GM18507 (cell line): ENCODE results near the gene SCFD2.

ENCODE experiments used
- DNase-seq: peaks from one replicate; pipeline ENCODE4 v3.0.0; 2011; ENCODE audit warnings: low read depth; ENCODE audit not compliant: insufficient read length; ENCODE audit errors: extremely low spot score
- FAIRE-seq: peaks from 2 replicates; lab custom pipeline; 2011; peaks lifted over from hg19 to GRCh38; lab: Jason Lieb, UNC

SCFD2 gene

GRCh38 chr4:52889778-52890520, 475.9 kb downstream of the SCFD2 start:
- FAIRE-seq (no peak), DNase-seq (no peak)

GRCh38 chr4:52889354-52889753, 476.5 kb downstream of the SCFD2 start:
- no peak for DNase-seq

GRCh38 chr4:52884994-52885393, 480.9 kb downstream of the SCFD2 start:
- DNase-seq = no peak
- no peak for FAIRE-seq

More at GRCh38 chr4:52889354-52889753, 476.5 kb downstream of the SCFD2 start:
- no peak for FAIRE-seq

- DNase-seq (no peak), FAIRE-seq (no peak)
Measured at GRCh38 chr4:52883707-52884669, 481.9 kb downstream of the SCFD2 start.

- DNase-seq (no peak), FAIRE-seq (no peak)
Measured at GRCh38 chr4:52883183-52883621, 482.7 kb downstream of the SCFD2 start.

- DNase-seq = no peak
Measured at GRCh38 chr4:52880994-52881393, 484.9 kb downstream of the SCFD2 start.

GRCh38 chr4:52879471-52879870, 486.4 kb downstream of the SCFD2 start:
- FAIRE-seq (no peak), DNase-seq (no peak)

More at GRCh38 chr4:52880994-52881393, 484.9 kb downstream of the SCFD2 start:
- FAIRE-seq = no peak

GRCh38 chr4:52877694-52878093, 488.2 kb downstream of the SCFD2 start:
- FAIRE-seq (no peak), DNase-seq (no peak)

- no peak for FAIRE-seq
- no peak for DNase-seq
Measured at GRCh38 chr4:52877036-52877435, 488.8 kb downstream of the SCFD2 start.

GRCh38 chr4:52876069-52876468, 489.8 kb downstream of the SCFD2 start:
- no peak for FAIRE-seq
- no peak for DNase-seq

- DNase-seq (no peak), FAIRE-seq (no peak)
Measured at GRCh38 chr4:52874948-52875347, 490.9 kb downstream of the SCFD2 start.

GRCh38 chr4:52873861-52874343, 492.0 kb downstream of the SCFD2 start:
- no peak for FAIRE-seq

GRCh38 chr4:52873191-52873590, 492.7 kb downstream of the SCFD2 start:
- FAIRE-seq (no peak), DNase-seq (no peak)

More at GRCh38 chr4:52873861-52874343, 492.0 kb downstream of the SCFD2 start:
- DNase-seq = no peak

GRCh38 chr4:52870225-52870624, 495.6 kb downstream of the SCFD2 start:
- FAIRE-seq (no peak), DNase-seq (no peak)

- DNase-seq (no peak), FAIRE-seq (no peak)
Measured at GRCh38 chr4:52869656-52870055, 496.2 kb downstream of the SCFD2 start.

- DNase-seq (no peak), FAIRE-seq (no peak)
Measured at GRCh38 chr4:52869196-52869595, 496.7 kb downstream of the SCFD2 start.

GRCh38 chr4:52868133-52868532, 497.7 kb downstream of the SCFD2 start:
- FAIRE-seq = no peak
- no peak for DNase-seq

- DNase-seq = no peak
- no peak for FAIRE-seq
Measured at GRCh38 chr4:52867163-52867562, 498.7 kb downstream of the SCFD2 start.

- no peak for FAIRE-seq
Measured at GRCh38 chr4:52866734-52867133, 499.1 kb downstream of the SCFD2 start.

GRCh38 chr4:52865300-52865699, 500.6 kb downstream of the SCFD2 start:
- FAIRE-seq (no peak), DNase-seq (no peak)

More at GRCh38 chr4:52866734-52867133, 499.1 kb downstream of the SCFD2 start:
- DNase-seq = no peak
